H1 (cell line): Measurements from ENCODE around the gene CYTIP. TPM values are rescaled to one million over a fixed set of nuclear protein-coding genes. Genes with fewer than 3 reads are reported as not detected.

Experiments used
- BACH1 ChIP-seq: IDR thresholded peaks from 2 replicates; pipeline ENCODE4 v1.6.1; 2012; ENCODE audit warnings: low read length, improper control_type of control experiment
- CTBP2 ChIP-seq: IDR thresholded peaks from 2 replicates; pipeline ENCODE4 v1.7.0; 2011; ENCODE audit warnings: borderline replicate concordance, mild to moderate bottlenecking, moderate library complexity, mixed read lengths, low read length; ENCODE audit not compliant: insufficient read depth, insufficient read length
- SIRT6 ChIP-seq: IDR thresholded peaks from one replicate; pipeline ENCODE4 v1.7.1; 2012; ENCODE audit warnings: low read length, inconsistent platforms
- YY1 ChIP-seq: IDR thresholded peaks from 2 replicates; pipeline ENCODE4 v1.6.1; 2011; ENCODE audit warnings: low read depth, mild to moderate bottlenecking, low read length
- polyA plus RNA-seq, 7 experiments: library from polyadenylated mRNA; depleted of rRNA in 3 of 7; stranded (reverse) in 5 of 7; unstranded in 2 of 7; fragments of >200 nt in 5 of 7; fragments of 200-250 nt in 2 of 7; gene quantifications; 1 replicate in 5 of 7; 2 replicates in 1 of 7; 4 replicates in 1 of 7; pipeline versions ENCODE4 v1.2.1 to v1.2.3, GENCODE V29; 2011 to 2013; ENCODE audit warnings: missing spikeins in 2 of 7, mixed read lengths in 2 of 7
- total RNA-seq: library from RNA; stranded (reverse); fragmentation: NEBNext Ultra II Directional; extraction: Animal tissue kit (Norgen Biotek cat#: 25700); gene quantifications from 2 replicates; pipeline ENCODE4 v1.2.1, GENCODE V29; 2021
- TF ChIP-seq, protein P1 (sequence below), 3 experiments: IDR thresholded peaks; 1 replicate in 2 of 3; 2 replicates in 1 of 3; pipeline versions ENCODE4 v1.5.1 to v1.6.1; 2011; ENCODE audit warnings: low read length in 3 of 3, mild to moderate bottlenecking in 3 of 3, inconsistent platforms in 2 of 3, low read depth in 1 of 3, moderate library complexity in 1 of 3; ENCODE audit not compliant: insufficient read depth in 1 of 3; ENCODE audit errors: control extremely low read depth in 1 of 3

CYTIP gene
- total and polyA plus RNA-seq, 2 of the 8 experiments (the other 6 are each of a cell fraction or from before 2014, with no cell fraction given), result 0.12 TPM; not detected in 1

DNA sequence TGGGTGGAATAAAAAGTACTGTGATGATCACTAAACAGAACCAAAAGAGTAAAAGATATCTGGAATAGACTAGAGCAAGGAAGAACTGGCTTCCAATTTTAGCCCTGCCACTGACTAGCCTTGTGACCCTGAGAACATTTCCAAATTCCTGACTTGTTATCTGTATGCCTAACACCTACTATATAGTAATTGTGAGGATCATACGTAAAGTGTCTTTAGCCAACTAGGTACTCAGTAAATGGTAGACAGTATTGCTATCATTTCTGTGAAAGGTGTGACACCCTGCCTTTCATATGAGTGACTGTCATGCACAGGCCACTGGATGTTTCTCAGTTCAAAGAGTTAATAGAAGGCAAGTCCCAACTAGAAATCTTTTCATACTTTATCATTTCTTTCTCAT is 29.8 kb downstream of the CYTIP start (continued):
- TF ChIP-seq CTBP2 (no peak), BACH1 (no peak), YY1 (no peak), SIRT6 (no peak)
- TF ChIP-seq, protein P1, sequence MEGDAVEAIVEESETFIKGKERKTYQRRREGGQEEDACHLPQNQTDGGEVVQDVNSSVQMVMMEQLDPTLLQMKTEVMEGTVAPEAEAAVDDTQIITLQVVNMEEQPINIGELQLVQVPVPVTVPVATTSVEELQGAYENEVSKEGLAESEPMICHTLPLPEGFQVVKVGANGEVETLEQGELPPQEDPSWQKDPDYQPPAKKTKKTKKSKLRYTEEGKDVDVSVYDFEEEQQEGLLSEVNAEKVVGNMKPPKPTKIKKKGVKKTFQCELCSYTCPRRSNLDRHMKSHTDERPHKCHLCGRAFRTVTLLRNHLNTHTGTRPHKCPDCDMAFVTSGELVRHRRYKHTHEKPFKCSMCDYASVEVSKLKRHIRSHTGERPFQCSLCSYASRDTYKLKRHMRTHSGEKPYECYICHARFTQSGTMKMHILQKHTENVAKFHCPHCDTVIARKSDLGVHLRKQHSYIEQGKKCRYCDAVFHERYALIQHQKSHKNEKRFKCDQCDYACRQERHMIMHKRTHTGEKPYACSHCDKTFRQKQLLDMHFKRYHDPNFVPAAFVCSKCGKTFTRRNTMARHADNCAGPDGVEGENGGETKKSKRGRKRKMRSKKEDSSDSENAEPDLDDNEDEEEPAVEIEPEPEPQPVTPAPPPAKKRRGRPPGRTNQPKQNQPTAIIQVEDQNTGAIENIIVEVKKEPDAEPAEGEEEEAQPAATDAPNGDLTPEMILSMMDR (IDR thresholded peaks at IDR 0.05; ENCODE audit: control extremely low read depth in 1 of 3, insufficient read depth in 1 of 3, low read depth in 1 of 3, low read length in 3 of 3), result no peak
